ENCODE results near the gene LCE1F. TPM values are rescaled to one million over a fixed set of nuclear protein-coding genes. Genes with fewer than 3 reads are reported as not detected.

Gene LCE1F
- total and polyA plus RNA-seq, 2 of the 13 experiments (the other 11 are each of a cell fraction or from before 2014, with no cell fraction given): not detected

DNA sequence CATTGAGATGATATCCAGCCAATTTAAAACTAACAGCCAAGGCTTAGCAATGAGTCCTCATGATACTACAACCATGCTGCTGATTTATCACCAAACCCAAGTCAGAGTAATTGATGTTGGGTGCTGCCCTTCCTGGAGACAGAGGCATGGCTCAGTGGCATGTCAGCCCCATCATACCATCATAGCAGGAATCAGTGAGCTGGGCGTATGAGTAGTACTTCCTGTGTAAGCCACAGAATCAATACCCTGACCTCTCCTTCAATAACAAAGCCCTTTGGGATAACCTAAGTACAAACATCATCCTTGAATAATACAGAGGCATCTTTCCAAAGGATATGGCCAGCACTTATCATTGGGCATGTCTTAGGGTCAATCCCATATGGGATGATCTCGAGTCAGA lies 8.2 kb downstream of the LCE1F start (continued):
- TF ChIP-seq, protein P1, sequence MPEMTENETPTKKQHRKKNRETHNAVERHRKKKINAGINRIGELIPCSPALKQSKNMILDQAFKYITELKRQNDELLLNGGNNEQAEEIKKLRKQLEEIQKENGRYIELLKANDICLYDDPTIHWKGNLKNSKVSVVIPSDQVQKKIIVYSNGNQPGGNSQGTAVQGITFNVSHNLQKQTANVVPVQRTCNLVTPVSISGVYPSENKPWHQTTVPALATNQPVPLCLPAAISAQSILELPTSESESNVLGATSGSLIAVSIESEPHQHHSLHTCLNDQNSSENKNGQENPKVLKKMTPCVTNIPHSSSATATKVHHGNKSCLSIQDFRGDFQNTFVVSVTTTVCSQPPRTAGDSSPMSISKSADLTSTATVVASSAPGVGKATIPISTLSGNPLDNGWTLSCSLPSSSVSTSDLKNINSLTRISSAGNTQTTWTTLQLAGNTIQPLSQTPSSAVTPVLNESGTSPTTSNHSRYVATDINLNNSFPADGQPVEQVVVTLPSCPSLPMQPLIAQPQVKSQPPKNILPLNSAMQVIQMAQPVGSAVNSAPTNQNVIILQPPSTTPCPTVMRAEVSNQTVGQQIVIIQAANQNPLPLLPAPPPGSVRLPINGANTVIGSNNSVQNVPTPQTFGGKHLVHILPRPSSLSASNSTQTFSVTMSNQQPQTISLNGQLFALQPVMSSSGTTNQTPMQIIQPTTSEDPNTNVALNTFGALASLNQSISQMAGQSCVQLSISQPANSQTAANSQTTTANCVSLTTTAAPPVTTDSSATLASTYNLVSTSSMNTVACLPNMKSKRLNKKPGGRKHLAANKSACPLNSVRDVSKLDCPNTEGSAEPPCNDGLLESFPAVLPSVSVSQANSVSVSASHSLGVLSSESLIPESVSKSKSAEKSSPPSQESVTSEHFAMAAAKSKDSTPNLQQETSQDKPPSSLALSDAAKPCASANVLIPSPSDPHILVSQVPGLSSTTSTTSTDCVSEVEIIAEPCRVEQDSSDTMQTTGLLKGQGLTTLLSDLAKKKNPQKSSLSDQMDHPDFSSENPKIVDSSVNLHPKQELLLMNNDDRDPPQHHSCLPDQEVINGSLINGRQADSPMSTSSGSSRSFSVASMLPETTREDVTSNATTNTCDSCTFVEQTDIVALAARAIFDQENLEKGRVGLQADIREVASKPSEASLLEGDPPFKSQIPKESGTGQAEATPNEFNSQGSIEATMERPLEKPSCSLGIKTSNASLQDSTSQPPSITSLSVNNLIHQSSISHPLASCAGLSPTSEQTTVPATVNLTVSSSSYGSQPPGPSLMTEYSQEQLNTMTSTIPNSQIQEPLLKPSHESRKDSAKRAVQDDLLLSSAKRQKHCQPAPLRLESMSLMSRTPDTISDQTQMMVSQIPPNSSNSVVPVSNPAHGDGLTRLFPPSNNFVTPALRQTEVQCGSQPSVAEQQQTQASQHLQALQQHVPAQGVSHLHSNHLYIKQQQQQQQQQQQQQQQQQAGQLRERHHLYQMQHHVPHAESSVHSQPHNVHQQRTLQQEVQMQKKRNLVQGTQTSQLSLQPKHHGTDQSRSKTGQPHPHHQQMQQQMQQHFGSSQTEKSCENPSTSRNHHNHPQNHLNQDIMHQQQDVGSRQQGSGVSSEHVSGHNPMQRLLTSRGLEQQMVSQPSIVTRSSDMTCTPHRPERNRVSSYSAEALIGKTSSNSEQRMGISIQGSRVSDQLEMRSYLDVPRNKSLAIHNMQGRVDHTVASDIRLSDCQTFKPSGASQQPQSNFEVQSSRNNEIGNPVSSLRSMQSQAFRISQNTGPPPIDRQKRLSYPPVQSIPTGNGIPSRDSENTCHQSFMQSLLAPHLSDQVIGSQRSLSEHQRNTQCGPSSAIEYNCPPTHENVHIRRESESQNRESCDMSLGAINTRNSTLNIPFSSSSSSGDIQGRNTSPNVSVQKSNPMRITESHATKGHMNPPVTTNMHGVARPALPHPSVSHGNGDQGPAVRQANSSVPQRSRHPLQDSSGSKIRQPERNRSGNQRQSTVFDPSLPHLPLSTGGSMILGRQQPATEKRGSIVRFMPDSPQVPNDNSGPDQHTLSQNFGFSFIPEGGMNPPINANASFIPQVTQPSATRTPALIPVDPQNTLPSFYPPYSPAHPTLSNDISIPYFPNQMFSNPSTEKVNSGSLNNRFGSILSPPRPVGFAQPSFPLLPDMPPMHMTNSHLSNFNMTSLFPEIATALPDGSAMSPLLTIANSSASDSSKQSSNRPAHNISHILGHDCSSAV (CRISPR knock-in tag; IDR thresholded peaks at IDR 0.05; ENCODE audit: borderline replicate concordance): no peak

DNA sequence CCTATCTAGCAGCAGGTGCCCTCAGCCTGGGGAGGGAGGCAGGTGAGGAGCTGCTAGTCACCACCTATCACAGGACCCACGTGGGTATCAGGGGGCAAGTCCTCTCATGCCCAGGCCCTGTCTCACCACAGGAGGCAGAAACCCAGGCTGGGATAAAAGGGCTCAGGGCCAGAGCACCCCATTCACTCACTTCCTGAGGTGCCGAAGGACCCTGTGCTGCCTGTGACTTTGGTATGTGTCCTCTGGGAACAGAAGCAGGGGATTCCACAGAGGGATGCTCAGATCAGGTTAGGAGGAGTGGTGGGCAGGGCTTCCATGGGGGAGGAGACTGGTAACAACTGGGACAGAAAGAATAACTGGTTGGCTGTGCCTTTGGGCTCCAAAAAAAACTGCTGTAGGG lies 11.1 kb downstream of the LCE1F start, which contains the start of gene LCE1E:
Gene LCE1E (plus strand): TSS at position 181 of the 400 bp plus-strand sequence. CDS start 1,043 bp downstream, outside the sequence.
- Histone ChIP-seq H2AFZ (ENCODE audit: low read length) (no peak within 1 kb of the TSS), H3K4me1 (ENCODE audit: insufficient read depth, low read length) (no peaks in the 10 kb centered on the region), H4K20me1 (ENCODE audit: insufficient read depth, low read length) (no peaks in the 10 kb centered on the region), H3K4me2 (ENCODE audit: low read depth, low read length) (no peak within 1 kb of the TSS), H3K27me3 (ENCODE audit: control insufficient read depth in 1 of 2, insufficient read depth in 2 of 2, low read length in 2 of 2) (no peaks in the 10 kb centered on the region), H3K79me2 (ENCODE audit: insufficient read depth, low read length) (no peaks in the 10 kb centered on the region), H3K4me3 (replicated peaks in 1 of 3; ENCODE audit: insufficient read depth in 1 of 3, low read depth in 2 of 3, low read length in 3 of 3) (no peak within 1 kb of the TSS), H3K9me3 (ENCODE audit: low read length) (no peaks in the 10 kb centered on the region), H3K9ac (ENCODE audit: insufficient read depth, low read depth, low read length) (no peak within 1 kb of the TSS), H3K27ac (ENCODE audit: extremely low read length, insufficient read depth, low read length) (no peak within 1 kb of the TSS), H3K36me3 (replicated peaks in 1 of 2; ENCODE audit: control insufficient read depth in 1 of 2, insufficient read depth in 2 of 2, low read length in 2 of 2) (no peaks in the 10 kb centered on the region)
- intact Hi-C loops (cut with micrococcal nuclease; ENCODE audit: unreplicated experiment): no loop called here
- FAIRE-seq (no peak), DNase-seq (ENCODE audit: low spot score) (no peak), ATAC-seq (no peak)
- ChIA-PET POLR2A (no interaction called here), CTCF (ENCODE audit: low intra/inter-chr PET ratio, low total read pairs) (no interaction called here)
- in situ Hi-C loops (cut with HindIII; ENCODE audit: extremely low pct_ligation_motif_present, low pct_unique_long_range_greater_than_20kb): no loop called here
- no TSS peak for BruUV-seq (replicated peaks)
- WGBS (ENCODE audit: low lambda C conversion rate): 0% methylated on average over 1 of the region's 2 CpGs
- TF ChIP-seq, protein P2, sequence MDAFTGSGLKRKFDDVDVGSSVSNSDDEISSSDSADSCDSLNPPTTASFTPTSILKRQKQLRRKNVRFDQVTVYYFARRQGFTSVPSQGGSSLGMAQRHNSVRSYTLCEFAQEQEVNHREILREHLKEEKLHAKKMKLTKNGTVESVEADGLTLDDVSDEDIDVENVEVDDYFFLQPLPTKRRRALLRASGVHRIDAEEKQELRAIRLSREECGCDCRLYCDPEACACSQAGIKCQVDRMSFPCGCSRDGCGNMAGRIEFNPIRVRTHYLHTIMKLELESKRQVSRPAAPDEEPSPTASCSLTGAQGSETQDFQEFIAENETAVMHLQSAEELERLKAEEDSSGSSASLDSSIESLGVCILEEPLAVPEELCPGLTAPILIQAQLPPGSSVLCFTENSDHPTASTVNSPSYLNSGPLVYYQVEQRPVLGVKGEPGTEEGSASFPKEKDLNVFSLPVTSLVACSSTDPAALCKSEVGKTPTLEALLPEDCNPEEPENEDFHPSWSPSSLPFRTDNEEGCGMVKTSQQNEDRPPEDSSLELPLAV (CRISPR knock-in tag; conservative IDR thresholded peaks at IDR 0.05; ENCODE audit: low read depth): no peak
- TF ChIP-seq RFX3 (CRISPR knock-in tag; IDR thresholded peaks at IDR 0.05) (no peak), ZNF10 (CRISPR knock-in tag; IDR thresholded peaks at IDR 0.05; ENCODE audit: borderline replicate concordance, low read depth) (no peak)

Data from HepG2 (cell line).